GM12872 (cell line): Measurements from ENCODE around the gene ABCB11.

Experiments used
- TF ChIP-seq, protein P1 (sequence below): IDR thresholded peaks from 3 replicates; pipeline ENCODE4 v1.5.1; 2011; ENCODE audit warnings: low read depth, mild to moderate bottlenecking, low read length, moderate library complexity; ENCODE audit not compliant: insufficient read depth

The ABCB11 gene

DNA sequence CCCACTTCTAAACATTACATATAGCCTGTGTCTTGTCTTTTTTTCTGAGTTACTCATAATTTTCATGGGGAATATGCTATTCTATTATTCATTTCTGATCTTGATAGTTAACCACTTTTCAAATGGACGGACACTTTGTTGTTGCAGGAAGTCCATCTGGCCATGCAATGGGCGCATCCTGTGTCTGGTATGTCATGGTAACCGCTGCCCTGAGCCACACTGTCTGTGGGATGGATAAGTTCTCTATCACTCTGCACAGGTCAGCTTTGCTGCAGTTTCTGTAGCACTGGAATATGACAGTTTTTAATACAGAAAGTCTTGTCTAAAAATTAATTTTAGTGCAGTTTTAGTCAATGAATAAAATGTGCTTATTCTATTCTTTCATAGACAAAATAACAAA, 126.8 kb downstream of the ABCB11 start:
- TF ChIP-seq, protein P1, sequence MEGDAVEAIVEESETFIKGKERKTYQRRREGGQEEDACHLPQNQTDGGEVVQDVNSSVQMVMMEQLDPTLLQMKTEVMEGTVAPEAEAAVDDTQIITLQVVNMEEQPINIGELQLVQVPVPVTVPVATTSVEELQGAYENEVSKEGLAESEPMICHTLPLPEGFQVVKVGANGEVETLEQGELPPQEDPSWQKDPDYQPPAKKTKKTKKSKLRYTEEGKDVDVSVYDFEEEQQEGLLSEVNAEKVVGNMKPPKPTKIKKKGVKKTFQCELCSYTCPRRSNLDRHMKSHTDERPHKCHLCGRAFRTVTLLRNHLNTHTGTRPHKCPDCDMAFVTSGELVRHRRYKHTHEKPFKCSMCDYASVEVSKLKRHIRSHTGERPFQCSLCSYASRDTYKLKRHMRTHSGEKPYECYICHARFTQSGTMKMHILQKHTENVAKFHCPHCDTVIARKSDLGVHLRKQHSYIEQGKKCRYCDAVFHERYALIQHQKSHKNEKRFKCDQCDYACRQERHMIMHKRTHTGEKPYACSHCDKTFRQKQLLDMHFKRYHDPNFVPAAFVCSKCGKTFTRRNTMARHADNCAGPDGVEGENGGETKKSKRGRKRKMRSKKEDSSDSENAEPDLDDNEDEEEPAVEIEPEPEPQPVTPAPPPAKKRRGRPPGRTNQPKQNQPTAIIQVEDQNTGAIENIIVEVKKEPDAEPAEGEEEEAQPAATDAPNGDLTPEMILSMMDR = no peak

DNA sequence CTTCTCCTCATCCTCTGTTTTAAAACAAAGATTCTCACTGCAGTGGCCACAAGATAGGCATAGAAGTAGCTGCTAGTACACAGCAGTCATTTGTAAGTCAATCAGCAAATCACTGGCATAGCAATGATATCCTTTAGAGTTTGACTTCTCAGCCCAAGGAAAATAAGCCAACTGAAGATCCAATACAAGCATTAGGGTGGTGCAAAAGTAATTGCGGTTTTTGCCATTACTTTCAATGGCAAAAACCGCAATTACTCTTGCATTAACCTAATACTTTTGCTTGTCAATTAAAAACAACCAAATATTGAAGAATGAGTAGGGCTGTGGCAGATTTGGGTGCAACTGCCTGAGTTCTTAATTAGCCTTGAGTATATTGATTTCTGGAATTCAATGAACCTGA, 127.2 kb downstream of the ABCB11 start:
- TF ChIP-seq, protein P1 = no peak

- TF ChIP-seq, protein P1 = no peak
Observed at GRCh38 chr2:168901003-168901402, 130.1 kb downstream of the ABCB11 start, which contains the start of gene G6PC2. G6PC2 (plus strand) TSS chr2:168901291; CDS start chr2:168901332, 41 bp downstream.

DNA sequence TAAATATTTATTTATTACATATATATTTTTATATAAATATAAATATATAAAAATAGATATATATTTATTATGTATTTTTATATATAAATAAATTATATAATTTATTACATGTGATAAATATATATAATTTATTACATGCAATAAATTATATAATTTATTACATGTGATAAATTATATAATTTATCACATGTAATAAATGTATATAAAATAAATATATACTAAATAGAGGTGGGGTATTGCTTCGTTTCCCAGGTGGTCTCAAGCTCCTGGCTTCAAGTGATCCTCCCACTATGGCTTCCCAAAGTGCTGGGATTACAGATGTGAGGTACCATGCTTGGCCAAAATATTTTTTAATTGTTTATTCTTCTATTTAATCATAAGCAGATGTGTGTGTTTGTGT, 133.7 kb downstream of the ABCB11 start:
- TF ChIP-seq, protein P1 = no peak

DNA sequence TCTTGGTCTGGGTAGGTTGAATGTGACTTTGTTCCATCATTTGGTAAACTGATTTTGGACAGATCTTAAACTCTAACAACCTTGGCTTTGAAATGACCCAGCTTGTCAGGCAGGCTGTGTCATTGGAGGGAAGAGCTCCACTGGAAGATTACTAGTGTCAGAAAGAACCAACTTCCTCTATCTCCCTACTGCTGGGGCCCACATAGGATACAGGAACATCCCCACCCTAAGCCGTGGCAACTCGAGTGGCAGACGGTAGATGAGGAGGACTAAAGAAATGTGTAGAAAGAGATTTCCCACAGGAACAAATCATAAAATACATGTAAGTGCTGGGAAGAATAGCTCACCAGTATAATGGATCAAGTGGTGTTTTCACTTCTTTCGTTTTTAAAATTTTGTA, 134.3 kb downstream of the ABCB11 start:
- TF ChIP-seq, protein P1 = no peak

GRCh38 chr2:168895771-168896170, 135.4 kb downstream of the ABCB11 start:
- TF ChIP-seq, protein P1 = no peak

GRCh38 chr2:168894720-168895119, 136.4 kb downstream of the ABCB11 start:
- TF ChIP-seq, protein P1 = no peak

- TF ChIP-seq, protein P1 = no peak
Observed at GRCh38 chr2:168894101-168894500, 137.0 kb downstream of the ABCB11 start.
